IPS-18c (cell line): Measurements from ENCODE around the gene HDGFL2.

Experiments used
- H3K4me3 ChIP-seq: 2 replicates; pipeline ENCODE4 v1.7.0; 2013; ENCODE audit warnings: low read depth, mild to moderate bottlenecking, low read length, moderate library complexity; ENCODE audit not compliant: insufficient read depth
- H3K9me3 ChIP-seq: one replicate; pipeline ENCODE4 v1.6.1; 2013; ENCODE audit warnings: mild to moderate bottlenecking, low read length, moderate library complexity; ENCODE audit not compliant: control insufficient read depth, insufficient read depth

Gene HDGFL2

GRCh38 chr19:4455719-4456475 is 16.2 kb upstream of the HDGFL2 start:
- H3K4me3 ChIP-seq = peak overlapping the region; percentile 65; the same call in 1 of the 2 replicates

GRCh38 chr19:4456476-4456842 is 15.6 kb upstream of the HDGFL2 start:
- peaks cover 2% of the 10 kb centered on the region for H3K9me3 ChIP-seq
- H3K4me3 ChIP-seq = peak overlapping the region; percentile 65

More at GRCh38 chr19:4455719-4456475, 16.2 kb upstream of the HDGFL2 start:
- H3K9me3 ChIP-seq = peaks cover 2% of the 10 kb centered on the region

GRCh38 chr19:4456843-4457653 is 15.0 kb upstream of the HDGFL2 start:
- peak overlapping the region; percentile 71 for H3K4me3 ChIP-seq
- H3K9me3 ChIP-seq = peaks cover 2% of the 10 kb centered on the region

- H3K9me3 ChIP-seq = peaks cover 2% of the 10 kb centered on the region
- peak within 1 kb of the TSS; percentile 71 for H3K4me3 ChIP-seq
Observed at GRCh38 chr19:4457654-4458395, 14.3 kb upstream of the HDGFL2 start, which contains the start of gene UBXN6. Gene UBXN6, minus strand, starts transcription at chr19:4457794. Its CDS starts 97 bp downstream, at chr19:4457697.

- Histone ChIP-seq H3K9me3 (no peaks in the 10 kb centered on the region), H3K4me3 (no peak overlapping the region)
Observed at GRCh38 chr19:4464815-4465581, 7.1 kb upstream of the HDGFL2 start.

GRCh38 chr19:4467835-4468234 is 4.3 kb upstream of the HDGFL2 start:
- Histone ChIP-seq H3K9me3 (no peaks in the 10 kb centered on the region), H3K4me3 (no peak overlapping the region)

GRCh38 chr19:4471403-4472173 is 509 bp upstream of the HDGFL2 start:
- Histone ChIP-seq H3K4me3 (peak overlapping the region; percentile 66), H3K9me3 (no peaks in the 10 kb centered on the region)

GRCh38 chr19:4473011-4473762 is 1.1 kb downstream of the HDGFL2 start:
- H3K9me3 ChIP-seq = no peaks in the 10 kb centered on the region
- peak overlapping the region; percentile 76 for H3K4me3 ChIP-seq

GRCh38 chr19:4473763-4474513 is 1.8 kb downstream of the HDGFL2 start:
- no peaks in the 10 kb centered on the region for H3K9me3 ChIP-seq
- peak overlapping the region; percentile 65 for H3K4me3 ChIP-seq

- Histone ChIP-seq H3K4me3 (peak overlapping the region; percentile 65), H3K9me3 (no peaks in the 10 kb centered on the region)
Observed at GRCh38 chr19:4474514-4475022, 2.5 kb downstream of the HDGFL2 start.

GRCh38 chr19:4477034-4477801 is 5.1 kb downstream of the HDGFL2 start:
- Histone ChIP-seq H3K4me3 (no peak overlapping the region), H3K9me3 (no peaks in the 10 kb centered on the region)

GRCh38 chr19:4482721-4483364 is 10.7 kb downstream of the HDGFL2 start:
- no peak overlapping the region for H3K4me3 ChIP-seq
- no peaks in the 10 kb centered on the region for H3K9me3 ChIP-seq

- H3K4me3 ChIP-seq = no peak overlapping the region
Observed at GRCh38 chr19:4483385-4483784, 11.3 kb downstream of the HDGFL2 start.

GRCh38 chr19:4487572-4487971 is 15.5 kb downstream of the HDGFL2 start:
- no peak overlapping the region for H3K4me3 ChIP-seq
- H3K9me3 ChIP-seq = no peaks in the 10 kb centered on the region

More at GRCh38 chr19:4483385-4483784, 11.3 kb downstream of the HDGFL2 start:
- H3K9me3 ChIP-seq = no peaks in the 10 kb centered on the region
